K562 (cell line): ENCODE measurements around the gene TRPV6. TPM values are rescaled to one million over a fixed set of nuclear protein-coding genes. Genes with fewer than 3 reads are reported as not detected.

Source experiments
- CBFA2T2 ChIP-seq: fragments of 450-650 bp; conservative IDR thresholded peaks from 2 replicates; pipeline ENCODE4 v1.6.1; 2017; ENCODE audit warnings: mild to moderate bottlenecking
- CREM ChIP-seq: IDR thresholded peaks from 2 replicates; pipeline ENCODE4 v1.6.1; 2014; ENCODE audit warnings: antibody characterized with exemption, low read depth
- DACH1 ChIP-seq: fragments of 450-650 bp; IDR thresholded peaks from 2 replicates; pipeline ENCODE4 v1.6.1; 2018; ENCODE audit not compliant: partially characterized antibody
- HMGN3 ChIP-seq: IDR thresholded peaks from 2 replicates; pipeline ENCODE4 v1.6.1; 2011; ENCODE audit warnings: borderline replicate concordance, low read depth, mild to moderate bottlenecking, mixed read lengths, low read length; ENCODE audit not compliant: insufficient read length; ENCODE audit errors: extremely low read depth
- HNRNPL ChIP-seq: fragments of 200-400 bp; formaldehyde crosslinking; IDR thresholded peaks from 2 replicates; pipeline ENCODE4 v1.6.1; 2017; ENCODE audit warnings: low read depth, mild to moderate bottlenecking, low read length
- HNRNPUL1 ChIP-seq: fragments of 200-400 bp; formaldehyde crosslinking; IDR thresholded peaks from 2 replicates; pipeline ENCODE4 v1.6.1; 2017; ENCODE audit warnings: low read length
- NCOR1 ChIP-seq: fragments of 450-650 bp; IDR thresholded peaks from 2 replicates; pipeline ENCODE4 v1.6.1; 2016; ENCODE audit warnings: mild to moderate bottlenecking, moderate library complexity
- NFE2 ChIP-seq: IDR thresholded peaks from 2 replicates; pipeline ENCODE4 v1.6.1; 2014; ENCODE audit warnings: antibody characterized with exemption, low read depth
- NR2F6 ChIP-seq: fragments of 450-650 bp; formaldehyde crosslinking; IDR thresholded peaks from 2 replicates; pipeline ENCODE4 v1.4.0; 2020; ENCODE audit warnings: mild to moderate bottlenecking
- polyA plus RNA-seq, 8 experiments: library from polyadenylated mRNA; depleted of rRNA in 4 of 8; stranded (reverse) in 5 of 8; unstranded in 3 of 8; fragments of >200 nt; fragmentation: Nextera tagmentation in 2 of 8; fragmentation: Illumina TruSeq in 1 of 8; extraction: Ambion mirVana in 2 of 8; extraction: Trizol in 1 of 8; gene quantifications; 2 replicates each; pipeline versions ENCODE4 v1.2.1 to v1.2.3, GENCODE V29; 2011 to 2014; ENCODE audit warnings: inconsistent platforms in 1 of 8, missing spikeins in 1 of 8
- total RNA-seq, 7 experiments: library from RNA; depleted of rRNA in 6 of 7; stranded (reverse); fragments of >200 nt in 6 of 7; fragmentation: Illumina TruSeq in 2 of 7; extraction: Trizol in 2 of 7; gene quantifications; 2 replicates each; pipeline versions ENCODE4 v1.2.1 to v1.2.3, GENCODE V29; 2011 to 2021; ENCODE audit warnings: low replicate concordance in 1 of 7
- TF ChIP-seq, protein P1 (sequence below), 3 experiments: IDR thresholded peaks in 2 of 3; conservative IDR thresholded peaks in 1 of 3; 2 replicates each; pipeline ENCODE4 v1.5.1; 2011 to 2012; ENCODE audit warnings: low read length in 3 of 3, mild to moderate bottlenecking in 3 of 3, control low read depth in 2 of 3, improper control_type of control experiment in 1 of 3, inconsistent platforms in 1 of 3, low read depth in 1 of 3, mixed read lengths in 1 of 3, moderate library complexity in 1 of 3; ENCODE audit not compliant: insufficient read depth in 2 of 3
- TF ChIP-seq, protein P2 (sequence below): fragments of 200-400 bp; formaldehyde crosslinking; IDR thresholded peaks from 2 replicates; pipeline ENCODE4 v1.6.1; 2017; ENCODE audit warnings: mild to moderate bottlenecking, low read depth, low read length, moderate library complexity
- TF ChIP-seq, protein P3 (sequence below): IDR thresholded peaks from 2 replicates; pipeline ENCODE4 v1.6.1; 2016; ENCODE audit warnings: missing genetic modification characterization, missing compliant biosample characterization
- TF ChIP-seq, protein P4 (sequence below): fragments of 450-650 bp; formaldehyde crosslinking; IDR thresholded peaks from 2 replicates; pipeline ENCODE4 v1.4.0; 2020; ENCODE audit warnings: mild to moderate bottlenecking, moderate library complexity

The TRPV6 gene
- total and polyA plus RNA-seq, 9 of the 15 experiments (the other 6 are each of a cell fraction or from before 2014, with no cell fraction given) = 0.04 to 0.36 (median 0.11) TPM

DNA sequence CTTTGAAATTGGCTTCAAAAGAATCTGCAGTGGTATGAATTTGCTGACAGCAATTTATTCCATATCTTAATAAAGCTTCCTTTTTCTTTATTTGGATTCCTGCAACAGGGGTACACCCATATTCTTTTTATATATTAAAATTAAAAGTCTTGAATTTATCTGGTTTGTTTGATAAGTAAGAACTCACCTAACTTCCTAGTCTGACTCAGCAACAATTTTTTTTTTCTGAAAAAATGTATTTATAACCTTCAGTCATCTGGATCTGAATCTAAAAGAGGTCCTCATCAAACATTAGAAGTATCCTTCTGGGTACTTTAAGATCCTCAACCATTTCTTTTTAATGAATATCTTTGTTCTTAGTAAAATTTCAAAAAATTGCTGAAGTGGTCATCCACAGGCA lies 26.1 kb downstream of the TRPV6 start (continued):
- TF ChIP-seq, protein P1, sequence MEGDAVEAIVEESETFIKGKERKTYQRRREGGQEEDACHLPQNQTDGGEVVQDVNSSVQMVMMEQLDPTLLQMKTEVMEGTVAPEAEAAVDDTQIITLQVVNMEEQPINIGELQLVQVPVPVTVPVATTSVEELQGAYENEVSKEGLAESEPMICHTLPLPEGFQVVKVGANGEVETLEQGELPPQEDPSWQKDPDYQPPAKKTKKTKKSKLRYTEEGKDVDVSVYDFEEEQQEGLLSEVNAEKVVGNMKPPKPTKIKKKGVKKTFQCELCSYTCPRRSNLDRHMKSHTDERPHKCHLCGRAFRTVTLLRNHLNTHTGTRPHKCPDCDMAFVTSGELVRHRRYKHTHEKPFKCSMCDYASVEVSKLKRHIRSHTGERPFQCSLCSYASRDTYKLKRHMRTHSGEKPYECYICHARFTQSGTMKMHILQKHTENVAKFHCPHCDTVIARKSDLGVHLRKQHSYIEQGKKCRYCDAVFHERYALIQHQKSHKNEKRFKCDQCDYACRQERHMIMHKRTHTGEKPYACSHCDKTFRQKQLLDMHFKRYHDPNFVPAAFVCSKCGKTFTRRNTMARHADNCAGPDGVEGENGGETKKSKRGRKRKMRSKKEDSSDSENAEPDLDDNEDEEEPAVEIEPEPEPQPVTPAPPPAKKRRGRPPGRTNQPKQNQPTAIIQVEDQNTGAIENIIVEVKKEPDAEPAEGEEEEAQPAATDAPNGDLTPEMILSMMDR (IDR thresholded peaks at IDR 0.05 in 2 of 3, conservative IDR thresholded peaks at IDR 0.05 in 1 of 3; ENCODE audit: insufficient read depth in 2 of 3, low read depth in 1 of 3, low read length in 3 of 3) = no peak
- TF ChIP-seq HNRNPUL1 (no peak), NCOR1 (no peak), NR2F6 (CRISPR knock-in tag) (no peak), HNRNPL (no peak), HMGN3 (no peak), NFE2 (0 out of 2 replicates have a peak, but pooled peaks have one; percentile 14), CBFA2T2 (no peak), DACH1 (no peak), CREM (no peak)
- TF ChIP-seq, protein P2, sequence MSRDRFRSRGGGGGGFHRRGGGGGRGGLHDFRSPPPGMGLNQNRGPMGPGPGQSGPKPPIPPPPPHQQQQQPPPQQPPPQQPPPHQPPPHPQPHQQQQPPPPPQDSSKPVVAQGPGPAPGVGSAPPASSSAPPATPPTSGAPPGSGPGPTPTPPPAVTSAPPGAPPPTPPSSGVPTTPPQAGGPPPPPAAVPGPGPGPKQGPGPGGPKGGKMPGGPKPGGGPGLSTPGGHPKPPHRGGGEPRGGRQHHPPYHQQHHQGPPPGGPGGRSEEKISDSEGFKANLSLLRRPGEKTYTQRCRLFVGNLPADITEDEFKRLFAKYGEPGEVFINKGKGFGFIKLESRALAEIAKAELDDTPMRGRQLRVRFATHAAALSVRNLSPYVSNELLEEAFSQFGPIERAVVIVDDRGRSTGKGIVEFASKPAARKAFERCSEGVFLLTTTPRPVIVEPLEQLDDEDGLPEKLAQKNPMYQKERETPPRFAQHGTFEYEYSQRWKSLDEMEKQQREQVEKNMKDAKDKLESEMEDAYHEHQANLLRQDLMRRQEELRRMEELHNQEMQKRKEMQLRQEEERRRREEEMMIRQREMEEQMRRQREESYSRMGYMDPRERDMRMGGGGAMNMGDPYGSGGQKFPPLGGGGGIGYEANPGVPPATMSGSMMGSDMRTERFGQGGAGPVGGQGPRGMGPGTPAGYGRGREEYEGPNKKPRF = no peak
- TF ChIP-seq, protein P3, sequence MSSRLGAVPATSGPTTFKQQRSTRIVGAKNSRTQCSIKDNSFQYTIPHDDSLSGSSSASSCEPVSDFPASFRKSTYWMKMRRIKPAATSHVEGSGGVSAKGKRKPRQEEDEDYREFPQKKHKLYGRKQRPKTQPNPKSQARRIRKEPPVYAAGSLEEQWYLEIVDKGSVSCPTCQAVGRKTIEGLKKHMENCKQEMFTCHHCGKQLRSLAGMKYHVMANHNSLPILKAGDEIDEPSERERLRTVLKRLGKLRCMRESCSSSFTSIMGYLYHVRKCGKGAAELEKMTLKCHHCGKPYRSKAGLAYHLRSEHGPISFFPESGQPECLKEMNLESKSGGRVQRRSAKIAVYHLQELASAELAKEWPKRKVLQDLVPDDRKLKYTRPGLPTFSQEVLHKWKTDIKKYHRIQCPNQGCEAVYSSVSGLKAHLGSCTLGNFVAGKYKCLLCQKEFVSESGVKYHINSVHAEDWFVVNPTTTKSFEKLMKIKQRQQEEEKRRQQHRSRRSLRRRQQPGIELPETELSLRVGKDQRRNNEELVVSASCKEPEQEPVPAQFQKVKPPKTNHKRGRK (tag) = no peak
- TF ChIP-seq, protein P4, sequence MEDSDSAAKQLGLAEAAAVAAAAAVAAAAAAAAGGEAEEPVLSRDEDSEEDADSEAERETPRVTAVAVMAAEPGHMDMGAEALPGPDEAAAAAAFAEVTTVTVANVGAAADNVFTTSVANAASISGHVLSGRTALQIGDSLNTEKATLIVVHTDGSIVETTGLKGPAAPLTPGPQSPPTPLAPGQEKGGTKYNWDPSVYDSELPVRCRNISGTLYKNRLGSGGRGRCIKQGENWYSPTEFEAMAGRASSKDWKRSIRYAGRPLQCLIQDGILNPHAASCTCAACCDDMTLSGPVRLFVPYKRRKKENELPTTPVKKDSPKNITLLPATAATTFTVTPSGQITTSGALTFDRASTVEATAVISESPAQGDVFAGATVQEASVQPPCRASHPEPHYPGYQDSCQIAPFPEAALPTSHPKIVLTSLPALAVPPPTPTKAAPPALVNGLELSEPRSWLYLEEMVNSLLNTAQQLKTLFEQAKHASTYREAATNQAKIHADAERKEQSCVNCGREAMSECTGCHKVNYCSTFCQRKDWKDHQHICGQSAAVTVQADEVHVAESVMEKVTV (CRISPR knock-in tag) = no peak
- TF ChIP-seq, all 486 proteins: peak for 4
